HTR-8/SVneo (cell line): Measurements from ENCODE around the gene STING1.
"Not testable (repeated sequence)": the region's sequence is repeated elsewhere in the genome, so short reads cannot be mapped to it uniquely, and the experiment has no call there.

ENCODE experiments used
- DNase-seq: peaks from one replicate; pipeline ENCODE4 v3.0.0; 2011; ENCODE audit warnings: low spot score, mixed read lengths; ENCODE audit not compliant: insufficient read length
- FAIRE-seq: peaks from 2 replicates; lab custom pipeline; 2011; peaks lifted over from hg19 to GRCh38; lab: Jason Lieb, UNC

STING1 gene

DNA sequence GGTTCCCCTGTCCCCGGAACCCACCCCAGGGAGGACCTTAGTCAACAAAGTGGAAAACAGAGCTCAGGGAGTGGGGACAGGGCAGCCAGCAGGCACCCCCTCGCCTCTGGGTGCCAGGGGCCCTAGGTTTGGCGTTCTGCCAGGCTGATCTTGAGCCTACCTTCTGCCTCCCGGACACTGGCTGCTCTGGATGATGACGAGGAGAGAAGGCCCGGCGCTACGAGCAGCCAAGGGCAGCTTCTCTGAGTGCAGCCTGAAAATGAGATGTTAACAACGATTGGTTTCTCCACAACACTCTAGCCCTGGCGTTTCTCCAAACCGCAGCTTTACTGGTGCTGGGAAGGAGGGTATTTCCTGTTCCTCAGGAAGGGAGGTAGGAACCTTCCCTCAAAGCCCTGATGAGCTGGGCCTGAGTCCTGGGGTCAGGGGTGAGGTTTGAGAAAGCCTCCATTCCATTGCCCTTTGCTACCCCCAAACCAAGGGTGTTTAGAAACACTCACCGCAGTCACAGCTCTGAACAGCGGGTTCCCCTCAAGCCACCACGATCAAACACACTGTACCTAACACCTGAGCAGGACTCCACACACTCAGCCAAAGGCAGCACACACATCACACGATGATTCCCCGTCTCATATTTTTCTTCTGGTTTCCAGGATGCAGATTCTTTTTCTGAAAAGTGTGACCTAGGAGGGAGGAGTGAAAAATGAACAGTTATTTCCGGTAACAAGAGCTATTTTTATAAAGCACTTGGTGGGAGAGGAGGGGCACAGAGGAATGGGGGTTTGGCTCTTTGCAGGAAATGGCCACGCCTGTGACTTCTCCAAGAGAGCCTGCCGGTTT is at the start of gene STING1:
STING1 (minus strand) TSS at position 709 of the 840 bp plus-strand sequence. CDS start 1,054 bp downstream, outside the sequence.
- FAIRE-seq, result peak; percentile 90
- peak; percentile 91 for DNase-seq

- no peak for DNase-seq
- no peak for FAIRE-seq
Measured at GRCh38 chr5:139531772-139532169, 49.2 kb upstream of the STING1 start.

DNA sequence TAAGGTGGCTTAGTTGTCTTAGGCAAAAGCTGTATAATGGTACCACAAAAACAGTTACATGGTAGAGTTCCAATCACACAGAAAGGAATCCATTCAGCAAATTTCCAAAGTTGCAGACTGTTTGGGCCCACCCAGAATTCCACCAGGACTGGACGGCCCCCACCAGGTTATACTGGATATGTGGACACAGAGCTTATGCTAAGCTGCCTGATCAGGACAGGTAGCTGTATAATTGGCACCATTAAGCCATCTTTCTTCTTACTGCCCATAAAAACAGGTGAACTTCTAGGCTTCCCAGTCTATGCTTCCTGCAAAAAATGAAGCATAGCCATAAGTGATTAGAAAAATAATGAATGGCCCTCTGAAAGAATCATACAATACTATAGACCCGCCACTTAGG is 47.5 kb upstream of the STING1 start:
- not testable (repeated sequence) for DNase-seq, FAIRE-seq

GRCh38 chr5:139528695-139529094 is 46.1 kb upstream of the STING1 start:
- FAIRE-seq, DNase-seq: not testable (repeated sequence)

- not testable (repeated sequence) for FAIRE-seq, DNase-seq
Measured at GRCh38 chr5:139527896-139528467, 45.4 kb upstream of the STING1 start.

- not testable (repeated sequence) for FAIRE-seq
Measured at GRCh38 chr5:139527090-139527470, 44.5 kb upstream of the STING1 start.

GRCh38 chr5:139526309-139527089 is 43.9 kb upstream of the STING1 start:
- not testable (repeated sequence) for FAIRE-seq, DNase-seq

More at GRCh38 chr5:139527090-139527470, 44.5 kb upstream of the STING1 start:
- not testable (repeated sequence) for DNase-seq

DNA sequence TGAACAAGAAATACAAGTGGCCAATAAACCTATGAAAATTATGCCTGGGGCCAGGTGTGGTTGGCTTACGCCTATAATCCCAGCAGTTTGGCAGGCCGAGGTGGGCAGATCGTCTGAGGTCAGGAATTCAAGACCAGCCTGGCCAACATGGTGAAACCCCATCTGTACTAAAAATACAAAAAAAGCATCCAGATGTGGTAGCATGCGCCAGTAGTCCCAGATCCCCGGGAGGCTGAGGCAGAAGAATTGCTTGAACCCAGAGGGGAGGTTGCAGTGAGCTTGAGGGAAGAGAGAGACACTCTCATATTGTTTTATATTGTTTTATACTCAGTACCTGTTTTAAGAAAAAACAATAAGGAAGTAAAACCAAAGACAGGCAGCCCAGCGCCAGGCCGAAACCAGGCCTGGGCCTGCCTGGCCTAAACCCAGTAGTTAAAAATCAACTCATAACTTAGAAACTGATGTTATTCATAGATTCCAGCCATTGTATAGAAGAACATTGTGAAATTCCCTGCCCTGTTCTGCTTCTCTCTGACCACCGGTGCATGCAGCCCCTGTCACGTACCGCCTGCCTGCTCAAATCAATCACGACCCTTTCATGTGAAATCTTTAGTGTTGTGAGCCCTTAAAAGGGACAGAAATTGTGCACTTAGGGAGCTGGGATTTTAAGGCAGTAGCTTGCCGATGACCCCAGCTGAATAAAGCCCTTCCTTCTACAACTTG is 43.2 kb upstream of the STING1 start:
- not testable (repeated sequence) for FAIRE-seq, DNase-seq

DNA sequence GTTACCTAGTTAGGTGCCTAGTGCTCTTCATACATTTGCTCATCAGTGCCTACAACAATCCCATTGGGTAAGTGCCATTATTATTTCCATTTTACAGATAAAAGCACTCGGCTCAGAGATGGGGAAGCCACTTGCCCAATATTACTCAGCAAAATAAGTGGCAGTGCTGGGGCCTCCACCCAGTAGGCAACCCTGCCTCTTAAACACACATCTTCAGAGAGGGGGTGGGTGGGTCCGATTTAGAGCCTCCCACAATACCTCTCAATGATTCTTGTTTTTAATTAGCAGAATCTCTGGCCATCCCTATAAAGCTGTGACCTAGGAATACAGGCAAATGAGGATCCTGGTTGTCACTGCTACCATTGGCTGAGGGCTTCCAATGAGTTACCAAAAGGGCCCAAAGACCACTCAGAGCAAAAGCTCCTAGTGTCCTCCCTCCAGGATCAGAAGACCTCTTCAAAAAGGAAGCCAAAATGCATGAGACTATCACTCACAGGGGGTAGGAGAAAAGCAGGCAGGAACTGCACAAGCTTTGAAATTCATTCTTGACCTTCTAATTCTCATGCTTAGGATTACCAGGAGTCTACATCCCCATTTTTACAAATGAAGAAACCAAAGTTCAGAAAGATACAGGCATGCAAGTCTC is 42.5 kb upstream of the STING1 start:
- DNase-seq (no peak), FAIRE-seq (no peak)

DNA sequence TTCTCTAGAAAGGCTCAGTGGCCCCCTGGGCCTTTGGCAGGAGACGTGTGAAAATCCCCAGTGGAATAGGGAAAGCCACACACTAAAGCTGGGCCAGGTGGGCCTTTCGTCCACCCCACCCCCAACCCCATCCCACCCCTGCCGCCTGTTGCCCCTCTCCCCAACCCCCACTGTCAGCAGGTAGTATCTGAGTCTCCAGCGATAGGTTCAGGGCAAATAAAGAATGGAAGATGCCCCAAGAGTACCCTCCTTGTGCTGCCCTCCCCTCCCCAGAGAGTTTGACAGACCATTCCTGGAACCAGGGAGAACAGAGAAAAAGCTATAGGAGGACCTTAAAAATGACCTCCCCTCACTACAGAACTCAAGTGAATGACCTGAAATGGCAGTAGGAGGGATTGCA is 41.9 kb upstream of the STING1 start:
- DNase-seq, result no peak
- no peak for FAIRE-seq

- no peak for FAIRE-seq
- DNase-seq, result no peak
Measured at GRCh38 chr5:139523635-139524445, 41.3 kb upstream of the STING1 start.

DNA sequence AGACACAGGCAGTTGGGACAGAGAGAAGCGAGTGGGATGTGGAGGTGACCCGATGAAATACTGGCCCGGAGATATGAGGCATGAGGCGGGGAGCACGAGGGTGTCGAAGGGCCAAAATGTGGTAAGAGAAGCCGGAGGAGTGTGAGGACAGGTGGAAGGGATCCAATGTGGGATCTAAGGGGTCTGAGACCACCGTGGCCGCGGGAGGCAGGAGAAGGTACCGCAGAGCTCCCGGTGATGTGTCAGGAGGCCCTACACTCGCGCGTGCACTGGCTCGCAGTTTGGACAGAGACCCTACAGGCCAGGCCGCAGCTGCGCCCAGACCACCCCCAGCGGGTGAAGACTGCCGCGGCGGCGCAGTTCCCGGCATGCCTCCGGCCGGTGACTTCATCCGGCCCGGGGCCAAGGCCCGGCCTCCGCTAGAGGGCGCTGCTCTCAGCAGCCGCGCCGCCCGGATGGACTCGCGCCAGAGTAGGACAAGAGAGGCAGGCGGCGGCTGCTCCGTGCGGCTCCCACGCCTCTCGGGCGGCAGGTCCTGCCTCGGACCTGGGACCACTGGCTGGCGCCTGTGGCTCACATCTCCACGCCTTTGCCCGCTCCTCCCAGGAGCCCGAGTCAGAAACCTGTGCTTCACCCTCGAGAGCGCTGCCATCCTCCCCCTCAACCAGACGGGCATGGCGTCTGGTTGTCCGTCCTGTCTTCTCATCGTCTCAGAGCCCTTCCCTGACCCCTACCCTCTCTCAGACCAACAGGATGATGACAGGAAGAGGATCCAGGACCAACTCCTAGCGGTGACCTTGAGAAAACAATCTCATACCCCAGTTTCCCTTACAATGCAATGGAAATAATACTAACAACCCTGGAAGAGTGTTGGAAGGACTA is 35.4 kb upstream of the STING1 start:
- peak; percentile 4 for FAIRE-seq

DNA sequence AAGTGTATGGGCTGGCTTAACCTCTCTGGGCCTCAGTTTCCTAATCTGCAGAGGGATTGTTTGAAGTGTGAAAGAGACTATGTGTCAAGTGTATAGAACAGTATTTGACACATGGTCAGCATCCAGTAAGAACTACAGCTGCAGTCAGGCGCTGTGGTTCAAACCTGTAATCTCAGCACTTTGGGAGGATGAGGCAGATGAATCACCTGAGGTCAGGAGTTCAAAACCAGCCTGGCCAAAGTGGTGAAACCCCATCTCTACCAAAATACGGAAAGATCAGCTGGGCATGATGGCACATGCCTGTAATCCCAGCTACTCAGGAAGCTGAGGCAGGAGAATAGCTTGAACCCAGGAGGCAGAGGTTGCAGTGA is 31.9 kb upstream of the STING1 start:
- FAIRE-seq, result no peak
- DNase-seq, result no peak

More for the DNA sequence above, 35.4 kb upstream of the STING1 start:
- DNase-seq, result peak; percentile 91

GRCh38 chr5:139513852-139514485 is 31.4 kb upstream of the STING1 start:
- DNase-seq (no peak), FAIRE-seq (no peak)

GRCh38 chr5:139513434-139513833 is 30.9 kb upstream of the STING1 start:
- FAIRE-seq, result not testable (repeated sequence)
- DNase-seq, result peak; percentile 81

- DNase-seq, result no peak
- FAIRE-seq, result no peak
Measured at GRCh38 chr5:139512786-139513390, 30.3 kb upstream of the STING1 start.

DNA sequence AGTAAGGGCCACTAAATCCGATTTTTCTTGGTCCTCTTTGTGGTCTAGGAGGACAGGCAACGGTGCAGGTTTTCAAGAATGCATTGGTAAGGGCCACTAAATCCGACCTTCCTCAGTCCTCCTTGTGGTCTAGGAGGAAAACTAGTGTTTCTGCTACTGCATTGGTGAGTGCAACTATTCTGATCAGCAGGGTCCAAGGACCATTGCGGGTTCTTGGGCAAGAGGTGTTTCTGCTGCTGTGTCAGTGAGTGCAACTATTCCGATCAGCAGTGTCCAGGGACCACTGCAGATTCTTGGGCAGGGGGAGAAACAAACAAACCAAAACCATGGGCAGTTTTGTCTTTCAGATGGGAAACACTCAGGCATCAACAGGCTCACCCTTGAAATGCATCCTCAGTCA is 22.2 kb upstream of the STING1 start:
- not testable (repeated sequence) for FAIRE-seq, DNase-seq
